ENCODE measurements around the gene ZNF253.
"Not testable (repeated sequence)": the region's sequence is repeated elsewhere in the genome, so short reads cannot be mapped to it uniquely, and the experiment has no call there.

The ZNF253 gene

DNA sequence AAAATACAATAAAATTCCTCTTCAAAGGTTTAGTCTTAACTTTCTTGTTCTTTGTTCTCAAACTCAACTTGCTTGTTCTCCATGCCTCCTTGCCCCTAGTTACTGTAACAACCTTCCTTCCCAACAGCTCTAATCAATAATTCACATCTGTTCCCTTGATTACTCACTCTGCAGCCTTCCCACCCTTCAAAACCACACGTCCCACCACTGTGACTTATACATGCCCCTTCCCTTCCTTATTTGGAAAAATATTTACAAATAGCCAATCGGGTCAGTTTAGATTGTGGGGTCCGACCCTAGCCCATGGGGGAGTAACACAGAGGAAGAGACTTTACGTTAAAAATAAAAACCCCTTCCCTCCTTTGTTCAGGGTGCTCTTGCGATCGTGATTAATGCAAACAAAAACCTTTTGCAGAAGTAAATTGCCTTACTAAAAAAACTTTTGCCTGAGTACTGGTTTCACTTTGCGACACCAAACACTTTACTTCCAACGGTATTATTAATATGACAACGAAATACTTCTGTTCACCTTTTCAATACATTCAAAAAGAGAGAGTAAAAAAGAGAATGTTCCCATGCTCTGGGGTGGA lies 34.6 kb downstream of the ZNF253 start:
- no peak for DNase-seq (ENCODE audit: low spot score)

DNA sequence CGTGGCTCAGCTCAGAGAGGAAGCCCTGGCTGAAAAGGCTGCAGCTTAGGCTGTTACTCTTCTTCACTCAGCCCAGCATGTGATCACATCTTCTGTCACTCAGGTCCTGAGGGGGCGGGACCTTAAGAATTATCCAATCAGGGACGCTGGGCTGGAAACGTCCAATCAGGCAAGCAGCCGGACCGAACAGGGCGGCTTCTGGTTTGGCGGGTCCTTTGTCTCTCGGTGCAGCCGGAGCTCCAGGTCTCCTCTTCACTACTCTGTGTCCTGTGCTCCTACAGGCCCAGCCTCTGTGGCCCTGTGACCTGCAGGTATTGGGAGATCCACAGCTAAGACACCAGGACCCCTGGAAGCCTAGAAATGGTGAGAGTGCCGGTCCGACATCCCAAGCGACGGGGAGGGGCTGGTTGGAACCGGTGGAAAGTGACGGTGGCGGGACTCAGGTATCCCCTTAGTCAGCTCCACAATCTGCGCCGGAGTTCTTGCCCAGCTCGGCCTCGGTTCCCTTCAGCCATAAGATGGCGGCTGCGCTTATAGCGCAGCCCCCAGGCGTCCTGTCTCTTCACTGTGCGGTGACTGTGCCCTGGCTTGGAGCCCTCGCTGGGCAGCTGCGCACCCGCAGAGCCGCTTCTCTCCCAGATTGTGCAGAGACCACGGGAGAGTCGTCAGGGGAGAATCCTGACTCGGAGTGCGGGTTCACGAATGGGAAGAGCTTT lies 35.2 kb downstream of the ZNF253 start, which contains the start of gene ZNF93:
Gene ZNF93, plus strand, starts transcription at position 218 of the 716 bp plus-strand sequence. Its CDS starts 143 bp downstream, at position 361.
- DNase-seq (ENCODE audit: low spot score), result peak; percentile 96

DNA sequence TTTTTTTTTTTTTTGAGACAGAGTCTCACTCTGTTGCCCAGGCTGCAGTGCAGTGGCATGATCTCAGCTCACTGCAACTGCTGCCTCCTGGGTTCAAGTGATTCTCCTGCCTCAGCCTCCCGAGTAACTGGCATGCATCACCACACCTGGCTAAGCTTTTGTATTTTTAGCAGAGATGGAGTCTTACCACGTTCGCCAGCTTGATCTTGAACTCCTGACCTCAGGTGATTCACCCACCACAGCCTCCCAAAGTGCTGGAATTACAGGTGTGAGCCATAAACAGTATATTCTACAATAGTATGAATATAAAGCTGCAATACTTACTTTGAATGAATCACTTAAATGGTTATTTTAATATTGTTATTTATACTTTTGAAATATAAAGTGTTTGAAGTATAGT lies 41.9 kb downstream of the ZNF253 start:
- not testable (repeated sequence) for DNase-seq (ENCODE audit: low spot score)

DNA sequence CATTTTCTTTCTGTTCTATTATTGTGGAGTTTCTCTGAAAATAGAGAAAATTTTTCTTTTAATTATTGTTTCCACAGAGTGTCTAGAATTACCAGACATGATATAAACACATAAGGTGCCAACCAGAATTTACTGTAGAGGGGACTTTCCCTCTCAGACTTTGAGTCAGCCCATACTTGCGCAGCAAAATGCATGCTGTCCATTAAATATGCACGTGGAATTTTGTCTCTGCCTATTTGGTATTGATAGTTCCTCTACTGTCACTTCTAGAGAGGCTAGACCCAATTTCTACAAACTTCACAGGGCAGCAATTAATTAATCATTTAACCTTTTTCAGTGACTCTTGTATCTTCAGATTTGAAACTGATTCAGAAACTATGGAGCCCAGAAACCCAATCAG lies 44.0 kb downstream of the ZNF253 start:
- no peak for DNase-seq (ENCODE audit: low spot score)

DNA sequence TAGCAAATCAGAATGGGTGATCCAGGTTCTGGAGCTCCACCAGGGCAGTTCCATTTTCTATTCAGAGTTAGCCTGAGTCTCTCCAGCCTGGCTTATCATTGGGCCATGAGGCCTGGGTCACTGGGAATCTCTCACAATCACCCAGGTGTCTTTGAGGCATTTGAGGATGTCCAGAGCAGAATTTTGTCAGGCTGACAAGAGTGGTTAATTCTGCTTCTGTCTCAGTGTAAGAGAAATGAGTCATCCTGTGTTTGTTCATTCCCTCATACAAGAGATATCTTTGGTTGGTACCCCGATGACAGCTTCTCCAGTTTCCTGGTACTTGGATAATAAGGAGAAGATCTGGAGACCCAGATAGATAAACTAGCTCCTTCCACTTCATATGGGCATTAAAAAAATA lies 45.5 kb downstream of the ZNF253 start:
- no peak for DNase-seq (ENCODE audit: low spot score)

DNA sequence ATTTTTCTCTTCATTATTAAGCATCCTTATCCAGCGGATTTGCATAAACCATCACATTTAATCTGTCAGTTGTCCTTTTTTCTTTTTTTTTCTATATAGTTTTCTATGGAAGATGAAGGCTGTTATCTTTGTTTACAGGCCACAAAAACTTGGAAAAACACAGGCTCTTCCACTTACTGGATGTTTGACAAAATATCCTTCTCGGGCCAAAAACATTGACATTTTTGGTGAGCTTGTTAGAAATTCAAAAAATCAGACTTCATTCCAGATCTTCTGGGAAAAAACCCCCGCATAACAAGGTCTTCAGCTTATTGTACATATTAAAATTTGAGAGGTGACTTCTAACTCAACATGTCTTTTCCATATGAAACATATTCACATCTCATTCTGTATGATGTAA lies 48.9 kb downstream of the ZNF253 start:
- no peak for DNase-seq (ENCODE audit: low spot score)

DNA sequence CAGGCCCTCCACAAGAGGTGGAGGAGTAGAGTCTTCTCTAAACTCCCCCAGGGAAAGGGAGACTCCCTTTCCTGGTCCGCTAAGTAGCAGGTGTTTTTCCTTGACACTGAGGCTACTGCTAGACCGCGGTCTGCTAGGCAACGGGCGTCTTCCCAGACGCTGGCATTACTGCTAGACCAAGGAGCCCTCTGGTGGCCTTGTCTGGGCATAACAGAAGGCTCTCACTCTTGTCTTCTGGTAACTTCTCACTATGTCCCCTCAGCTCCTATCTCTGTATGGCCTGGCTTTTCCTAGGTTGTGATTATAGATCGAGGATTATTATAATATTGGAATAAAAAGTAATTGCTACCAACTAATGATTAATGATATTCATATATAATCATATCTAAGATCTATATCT lies 64.7 kb downstream of the ZNF253 start:
- DNase-seq (ENCODE audit: low spot score), result peak; percentile 34

DNA sequence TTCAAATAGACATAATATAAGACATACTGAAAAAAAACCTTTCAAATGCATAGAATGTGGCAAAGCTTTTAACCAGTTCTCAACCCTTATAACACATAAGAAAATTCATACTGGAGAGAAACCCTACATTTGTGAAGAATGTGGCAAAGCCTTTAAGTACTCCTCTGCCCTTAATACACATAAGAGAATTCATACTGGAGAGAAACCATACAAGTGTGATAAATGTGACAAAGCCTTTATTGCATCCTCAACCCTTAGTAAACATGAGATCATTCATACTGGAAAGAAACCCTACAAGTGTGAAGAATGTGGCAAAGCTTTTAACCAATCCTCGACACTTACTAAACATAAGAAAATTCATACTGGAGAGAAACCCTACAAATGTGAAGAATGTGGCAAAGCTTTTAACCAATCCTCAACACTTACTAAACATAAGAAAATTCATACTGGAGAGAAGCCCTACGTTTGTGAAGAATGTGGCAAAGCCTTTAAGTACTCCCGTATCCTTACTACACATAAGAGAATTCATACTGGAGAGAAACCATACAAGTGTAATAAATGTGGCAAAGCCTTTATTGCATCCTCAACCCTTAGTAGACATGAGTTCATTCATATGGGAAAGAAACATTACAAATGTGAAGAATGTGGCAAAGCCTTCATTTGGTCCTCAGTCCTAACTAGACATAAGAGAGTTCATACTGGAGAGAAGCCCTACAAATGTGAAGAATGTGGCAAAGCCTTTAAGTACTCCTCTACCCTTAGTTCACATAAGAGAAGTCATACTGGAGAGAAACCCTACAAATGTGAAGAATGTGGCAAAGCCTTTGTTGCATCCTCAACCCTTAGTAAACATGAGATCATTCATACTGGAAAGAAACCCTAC lies 68.0 kb downstream of the ZNF253 start:
- DNase-seq (ENCODE audit: low spot score), result not testable (repeated sequence)

DNA sequence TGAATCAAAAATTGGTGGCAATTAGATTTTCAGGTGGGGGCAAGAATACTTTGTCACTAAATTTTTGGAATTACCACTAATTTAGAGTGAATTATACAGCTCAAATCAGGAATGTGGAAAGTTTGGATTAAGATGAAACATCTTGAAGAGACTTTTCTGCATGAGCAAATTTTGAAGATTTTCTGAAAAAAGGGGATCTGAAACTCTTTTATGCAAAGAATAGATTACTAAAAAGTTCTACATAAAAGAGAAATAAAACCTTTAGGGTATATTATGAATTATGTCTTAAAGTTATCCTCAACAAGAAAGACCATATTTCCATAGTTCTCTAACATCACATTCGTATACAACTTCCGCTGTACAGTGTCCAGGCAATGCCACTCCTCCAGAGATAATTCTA lies 71.7 kb downstream of the ZNF253 start:
- no peak for DNase-seq (ENCODE audit: low spot score)

DNA sequence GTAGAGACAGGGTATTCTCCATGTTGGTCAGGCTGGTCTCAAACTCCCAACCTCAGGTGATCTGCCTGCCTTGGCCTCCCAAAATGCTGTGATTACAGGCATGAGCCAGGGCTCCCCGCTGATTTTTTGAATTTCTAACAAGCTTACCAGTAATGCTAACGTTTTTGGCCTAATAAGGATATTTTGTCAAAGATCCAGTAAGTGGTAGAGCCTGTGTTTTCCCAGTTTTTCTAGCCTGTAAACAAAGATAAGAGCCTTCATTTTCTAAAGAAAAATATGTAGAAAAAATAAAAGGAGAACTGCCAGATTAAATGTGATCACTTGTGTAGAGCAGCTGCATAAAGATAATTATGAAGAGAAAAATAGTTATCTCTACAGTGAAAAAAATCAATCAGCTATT lies 72.8 kb downstream of the ZNF253 start:
- no peak for DNase-seq (ENCODE audit: low spot score)

DNA sequence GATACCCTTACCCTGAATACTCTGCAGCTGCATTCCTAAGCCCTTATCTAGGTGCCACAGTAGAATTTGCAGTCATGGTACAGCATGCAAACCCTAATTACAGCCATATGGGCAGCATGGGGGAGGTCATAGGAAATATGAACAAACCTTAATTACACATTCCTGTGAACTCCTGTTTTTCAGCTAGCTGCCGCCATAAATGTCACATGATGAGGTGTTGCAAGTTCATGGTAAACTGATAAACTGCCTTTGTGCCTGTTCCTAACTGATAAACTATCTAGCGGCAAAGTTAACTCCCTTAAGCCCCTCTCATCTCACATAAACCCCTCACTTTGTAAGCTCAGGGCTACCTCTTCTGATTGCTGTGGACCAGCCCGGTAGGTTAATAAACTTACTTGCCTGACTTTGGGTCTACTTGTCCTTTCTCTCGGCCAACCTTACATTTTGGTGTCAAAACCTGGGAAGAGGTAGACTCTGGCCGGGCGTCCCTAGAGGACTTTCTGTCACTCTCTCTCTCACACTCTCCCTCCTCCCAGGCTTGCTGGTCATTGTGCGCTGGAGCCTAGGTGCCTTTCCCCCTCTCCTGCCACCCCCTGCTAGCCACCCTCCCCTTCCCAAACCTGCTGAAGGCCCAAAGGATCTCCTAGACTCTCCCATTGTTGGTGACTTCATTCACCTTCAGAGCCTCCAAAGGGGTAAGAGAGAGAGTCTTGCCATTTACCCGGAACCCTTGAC lies 78.3 kb downstream of the ZNF253 start:
- DNase-seq (ENCODE audit: low spot score), result no peak

All from globus pallidus (tissue), 1 donor.